H9 (cell line): ENCODE data around the gene TMEM222. TPM values are rescaled to one million over a fixed set of nuclear protein-coding genes. Genes with fewer than 3 reads are reported as not detected.

Experiments
- DNase-seq: peaks from one replicate; pipeline ENCODE4 v3.0.0-alpha.2; 2017
- H2AFZ ChIP-seq: one replicate; pipeline ENCODE4 v1.6.1; 2013; ENCODE audit warnings: mild to moderate bottlenecking, low read length, control low read depth, moderate library complexity
- H2AK5ac ChIP-seq: 2 replicates; pipeline ENCODE4 v1.6.1; 2013; ENCODE audit warnings: low read length, control low read depth, mixed read lengths; ENCODE audit not compliant: insufficient read length
- H2BK120ac ChIP-seq: one replicate; pipeline ENCODE4 v1.6.1; 2013; ENCODE audit warnings: low read depth, mild to moderate bottlenecking, low read length, control low read depth, inconsistent platforms; ENCODE audit not compliant: poor library complexity, severe bottlenecking
- H2BK12ac ChIP-seq: 2 replicates; pipeline ENCODE4 v1.6.1; 2013; ENCODE audit warnings: low read length, control low read depth, mixed read lengths, low read depth; ENCODE audit not compliant: insufficient read length
- H2BK15ac ChIP-seq: 2 replicates; pipeline ENCODE4 v1.6.1; 2013; ENCODE audit warnings: low read depth, low read length, control low read depth
- H2BK20ac ChIP-seq: one replicate; pipeline ENCODE4 v1.6.1; 2013; ENCODE audit warnings: low read depth, mild to moderate bottlenecking, low read length, control low read depth, inconsistent platforms; ENCODE audit not compliant: poor library complexity, severe bottlenecking
- H2BK5ac ChIP-seq: 2 replicates; pipeline ENCODE4 v1.6.1; 2013; ENCODE audit warnings: low read length, control low read depth, mixed read lengths; ENCODE audit not compliant: insufficient read length
- H3K14ac ChIP-seq: 2 replicates; pipeline ENCODE4 v1.6.1; 2013; ENCODE audit warnings: low read length, control low read depth; ENCODE audit not compliant: insufficient read depth
- H3K18ac ChIP-seq: 2 replicates; pipeline ENCODE4 v1.6.1; 2013; ENCODE audit warnings: low read depth, mild to moderate bottlenecking, mixed read lengths, low read length, control low read depth; ENCODE audit not compliant: insufficient read length
- H3K23ac ChIP-seq: 2 replicates; pipeline ENCODE4 v1.6.1; 2013; ENCODE audit warnings: low read length, control low read depth, mixed read lengths, low read depth; ENCODE audit not compliant: insufficient read length
- H3K23me2 ChIP-seq: 2 replicates; pipeline ENCODE4 v1.6.1; 2013; ENCODE audit warnings: low read depth, mild to moderate bottlenecking, mixed read lengths, low read length, control low read depth; ENCODE audit not compliant: insufficient read length, poor library complexity, severe bottlenecking
- H3K27ac ChIP-seq: 2 replicates; pipeline ENCODE4 v1.5.1; 2013; ENCODE audit warnings: low read length, control low read depth, mixed read lengths, low read depth; ENCODE audit not compliant: insufficient read length
- H3K27me3 ChIP-seq: 2 replicates; pipeline ENCODE4 v1.6.1; 2013; ENCODE audit warnings: low read length, control low read depth, inconsistent platforms; ENCODE audit not compliant: insufficient read depth
- H3K4ac ChIP-seq: 2 replicates; pipeline ENCODE4 v1.6.1; 2013; ENCODE audit warnings: low read depth, mild to moderate bottlenecking, control low read depth, inconsistent platforms, low read length, moderate library complexity
- H3K4me1 ChIP-seq: 2 replicates; pipeline ENCODE4 v1.6.1; 2013; ENCODE audit warnings: low read length, control low read depth, inconsistent platforms; ENCODE audit not compliant: insufficient read depth
- H3K4me2 ChIP-seq: 2 replicates; pipeline ENCODE4 v1.6.1; 2013; ENCODE audit warnings: low read length, control low read depth, mixed read lengths; ENCODE audit not compliant: insufficient read length, insufficient read depth
- H3K56ac ChIP-seq: 2 replicates; pipeline ENCODE4 v1.6.1; 2013; ENCODE audit warnings: low read depth, mild to moderate bottlenecking, mixed read lengths, low read length, control low read depth; ENCODE audit not compliant: insufficient read length
- H3K79me1 ChIP-seq: 2 replicates; pipeline ENCODE4 v1.6.1; 2013; ENCODE audit warnings: low read depth, mild to moderate bottlenecking, moderate library complexity, low read length, control low read depth, inconsistent platforms; ENCODE audit not compliant: insufficient read depth, poor library complexity, severe bottlenecking
- H3K79me2 ChIP-seq: 2 replicates; pipeline ENCODE4 v1.6.1; 2013; ENCODE audit warnings: low read length, control low read depth, inconsistent platforms; ENCODE audit not compliant: insufficient read depth
- H3K9ac ChIP-seq: 2 replicates; pipeline ENCODE4 v1.6.1; 2013; ENCODE audit warnings: low read length, control low read depth, mixed read lengths; ENCODE audit not compliant: insufficient read length; ENCODE audit errors: extremely low read depth
- H3K9me3 ChIP-seq: one replicate; pipeline ENCODE4 v1.6.1; 2013; ENCODE audit warnings: low read depth, low read length, inconsistent platforms; ENCODE audit not compliant: control insufficient read depth
- H3T11ph ChIP-seq: one replicate; pipeline ENCODE4 v1.6.1; 2013; ENCODE audit warnings: mild to moderate bottlenecking, low read length, control low read depth, inconsistent platforms
- H4K20me1 ChIP-seq: one replicate; pipeline ENCODE4 v1.6.1; 2013; ENCODE audit not compliant: control insufficient read depth, insufficient read length, insufficient read depth
- H4K5ac ChIP-seq: 2 replicates; pipeline ENCODE4 v1.6.1; 2013; ENCODE audit warnings: low read depth, mild to moderate bottlenecking, mixed read lengths, low read length, control low read depth; ENCODE audit not compliant: insufficient read length
- H4K8ac ChIP-seq: replicated peaks from 2 replicates; pipeline ENCODE4 v1.6.1; 2013; ENCODE audit warnings: low read length, control low read depth, mixed read lengths, low read depth; ENCODE audit not compliant: insufficient read length
- H4K91ac ChIP-seq: 2 replicates; pipeline ENCODE4 v1.6.1; 2013; ENCODE audit warnings: low read depth, mild to moderate bottlenecking, moderate library complexity, mixed read lengths, low read length, control low read depth; ENCODE audit not compliant: insufficient read length
- H3K27ac Mint-ChIP-seq, 3 experiments: 2 replicates in 2 of 3; 3 replicates in 1 of 3; pipeline ENCODE4 v1.8.0; 2020 to 2021; ENCODE audit warnings: mixed read lengths in 3 of 3, mild to moderate bottlenecking in 1 of 3, moderate library complexity in 1 of 3
- H3K27me3 Mint-ChIP-seq: 2 replicates; pipeline ENCODE4 v1.8.0; 2021; ENCODE audit warnings: low read depth, mild to moderate bottlenecking, moderate library complexity, mixed read lengths
- H3K36me3 Mint-ChIP-seq, 3 experiments: 2 replicates in 2 of 3; 3 replicates in 1 of 3; pipeline ENCODE4 v1.8.0; 2020 to 2021; ENCODE audit warnings: low read depth in 3 of 3, mixed read lengths in 3 of 3; ENCODE audit not compliant: insufficient read depth in 1 of 3
- H3K4me1 Mint-ChIP-seq, 2 experiments: 2 replicates each; pipeline ENCODE4 v1.8.0; 2020; ENCODE audit warnings: mixed read lengths in 2 of 2
- H3K4me3 Mint-ChIP-seq, 2 experiments: 2 replicates in 1 of 2; 3 replicates in 1 of 2; pipeline ENCODE4 v1.8.0; 2020 to 2021; ENCODE audit warnings: mild to moderate bottlenecking in 2 of 2, mixed read lengths in 2 of 2, moderate library complexity in 1 of 2
- H3K9me3 Mint-ChIP-seq, 2 experiments: 2 replicates in 1 of 2; 3 replicates in 1 of 2; pipeline ENCODE4 v1.8.0; 2020; ENCODE audit warnings: mild to moderate bottlenecking in 2 of 2, mixed read lengths in 2 of 2, moderate library complexity in 1 of 2
- WGBS: extraction: QIAGEN DNeasy Blood & Tissue Kit; methylation state at CpG from one replicate; pipeline ENCODE4 v1.1.7; 2013; ENCODE audit warnings: missing lambda C conversion rate, low lambda C conversion rate, mixed read lengths; ENCODE audit not compliant: insufficient read length; ENCODE audit errors: extremely low coverage; 5-methylcytosine and 5-hydroxymethylcytosine counted together
- total RNA-seq: library from RNA; stranded (reverse); gene quantifications from 2 replicates; pipeline ENCODE4 v1.2.1, GENCODE V29; 2021
- TF ChIP-seq, protein P1 (sequence below): fragments of 200-600 bp; sonication (generic); conservative IDR thresholded peaks from 3 replicates; pipeline ENCODE4 v1.8.0; 2021; ENCODE audit warnings: antibody characterized with exemption, mild to moderate bottlenecking

Gene TMEM222
- total RNA-seq, 1 experiment from 2014 or later = 36.8 TPM

DNA sequence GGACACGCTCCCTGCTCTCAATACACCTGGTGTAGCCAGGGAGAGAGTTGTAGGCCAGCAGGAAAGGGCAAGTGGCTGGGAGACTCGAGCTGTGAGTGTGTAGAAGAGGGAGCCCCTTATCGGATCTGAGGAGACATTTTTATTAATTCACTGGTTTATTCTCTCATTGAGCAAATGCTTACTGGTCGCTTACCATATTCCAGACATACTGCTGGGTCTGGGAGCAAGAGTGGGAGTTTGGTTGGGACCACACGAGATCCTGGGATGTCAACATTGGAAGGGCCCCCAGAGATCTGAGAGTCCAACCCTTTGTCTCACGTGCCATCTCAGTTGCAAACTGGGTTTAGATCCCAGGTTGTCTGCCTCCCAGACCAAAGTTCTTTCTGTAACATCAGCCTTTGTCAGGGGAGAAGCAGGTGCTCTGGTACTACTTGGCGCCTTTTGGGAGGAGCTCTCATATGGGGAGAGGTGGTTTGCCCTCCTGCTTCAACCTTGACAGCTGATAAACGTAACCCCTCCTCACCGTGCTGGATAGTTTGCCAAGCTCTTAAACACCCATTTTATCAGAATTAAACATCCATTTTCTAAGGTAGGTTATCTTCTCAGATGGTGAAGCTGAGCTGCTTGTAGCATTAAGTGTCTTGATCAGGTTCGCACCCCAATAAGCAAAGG lies 742 bp downstream of the TMEM222 start:
- Histone ChIP-seq H3K27ac (no peak overlapping the region), H3K23ac (no peak overlapping the region), H3K4me2 (peak overlapping the region; percentile 95), H2BK120ac (no peak overlapping the region), H2BK15ac (0 out of 2 replicates have a peak overlapping the region, but pooled peaks have one; percentile 56), H4K20me1 (no peaks in the 10 kb centered on the region), H4K5ac (no peak overlapping the region), H3T11ph (no peak overlapping the region), H2BK5ac (no peak overlapping the region), H3K9ac (peak overlapping the region; percentile 98), H2AFZ (no peak overlapping the region), H3K18ac (peak overlapping the region; percentile 89), H3K79me1 (no peaks in the 10 kb centered on the region), H2BK12ac (no peak overlapping the region), H3K23me2 (peaks cover 10% of the 10 kb centered on the region), H3K9me3 (no peaks in the 10 kb centered on the region), H4K8ac (no peak overlapping the region), H3K56ac (no peak overlapping the region), H3K14ac (peak overlapping the region; percentile 74; the same call in 1 of the 2 replicates), H2BK20ac (no peak overlapping the region), H3K79me2 (peaks cover 8% of the 10 kb centered on the region; the same call in 1 of the 2 replicates), H2AK5ac (no peak overlapping the region), H3K27me3 (no peaks in the 10 kb centered on the region; the same call in 1 of the 2 replicates), H4K91ac (no peak overlapping the region), H3K4ac (no peak overlapping the region), H3K4me1 (no peaks in the 10 kb centered on the region)
- peak overlapping the region; percentile 96 to 99 for H3K4me3 Mint-ChIP-seq
- no peak for DNase-seq
- TF ChIP-seq, protein P1, sequence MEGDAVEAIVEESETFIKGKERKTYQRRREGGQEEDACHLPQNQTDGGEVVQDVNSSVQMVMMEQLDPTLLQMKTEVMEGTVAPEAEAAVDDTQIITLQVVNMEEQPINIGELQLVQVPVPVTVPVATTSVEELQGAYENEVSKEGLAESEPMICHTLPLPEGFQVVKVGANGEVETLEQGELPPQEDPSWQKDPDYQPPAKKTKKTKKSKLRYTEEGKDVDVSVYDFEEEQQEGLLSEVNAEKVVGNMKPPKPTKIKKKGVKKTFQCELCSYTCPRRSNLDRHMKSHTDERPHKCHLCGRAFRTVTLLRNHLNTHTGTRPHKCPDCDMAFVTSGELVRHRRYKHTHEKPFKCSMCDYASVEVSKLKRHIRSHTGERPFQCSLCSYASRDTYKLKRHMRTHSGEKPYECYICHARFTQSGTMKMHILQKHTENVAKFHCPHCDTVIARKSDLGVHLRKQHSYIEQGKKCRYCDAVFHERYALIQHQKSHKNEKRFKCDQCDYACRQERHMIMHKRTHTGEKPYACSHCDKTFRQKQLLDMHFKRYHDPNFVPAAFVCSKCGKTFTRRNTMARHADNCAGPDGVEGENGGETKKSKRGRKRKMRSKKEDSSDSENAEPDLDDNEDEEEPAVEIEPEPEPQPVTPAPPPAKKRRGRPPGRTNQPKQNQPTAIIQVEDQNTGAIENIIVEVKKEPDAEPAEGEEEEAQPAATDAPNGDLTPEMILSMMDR = no peak
- peaks cover 1% of the 10 kb centered on the region for H3K27me3 Mint-ChIP-seq
- peaks cover 14 to 15% of the 10 kb centered on the region in 2 experiments for H3K4me1 Mint-ChIP-seq
- no CpG with 5 or more reads among the region's 10 CpGs for WGBS
- peak overlapping the region; percentile 94 to 98 (median 97) for H3K27ac Mint-ChIP-seq
- peaks cover 10 to 27% (median 20%) of the 10 kb centered on the region in 3 experiments; a peak in 6 of 7 replicates for H3K36me3 Mint-ChIP-seq
- no peaks in the 10 kb centered on the region for H3K9me3 Mint-ChIP-seq
